OCI-LY7 (cell line): Measurements from ENCODE around the gene TMEM260. TPM values are rescaled to one million over a fixed set of nuclear protein-coding genes. Genes with fewer than 3 reads are reported as not detected.

Experiments used
- BruUV-seq: library from RNA; stranded (reverse); fragments of 400-500 nt; replicated peaks from 2 replicates; lab custom pipeline; 2021; lab: Mats Ljungman, UMichigan
- CTCF ChIA-PET: fragments of 300-600 bp; sonication (Branson Sonifier 250); formaldehyde crosslinking; loops from one replicate; lab custom pipeline; 2022; ENCODE audit warnings: antibody characterized with exemption; ENCODE audit not compliant: unreplicated experiment; lab: Charles Lee
- POLR2A ChIA-PET: fragments of 300-600 bp; sonication (Branson Sonifier 250); formaldehyde crosslinking; loops from one replicate; lab custom pipeline; 2022; ENCODE audit warnings: antibody characterized with exemption; lab: Charles Lee
- DNase-seq: peaks from one replicate; pipeline ENCODE4 v3.0.0-alpha.2; 2015; ENCODE audit warnings: low spot score
- H2AFZ ChIP-seq: fragments of 200-600 bp; sonication (generic), shearing (Covaris generic); 2 replicates; pipeline ENCODE4 v1.6.1; 2014; ENCODE audit warnings: mild to moderate bottlenecking, antibody characterized with exemption, low read length, moderate library complexity
- H3K27ac ChIP-seq: fragments of 200-600 bp; sonication (generic); 2 replicates; pipeline ENCODE4 v1.5.1; 2014; ENCODE audit warnings: mixed run types, low read depth, mild to moderate bottlenecking, moderate library complexity, low read length, inconsistent platforms; ENCODE audit not compliant: poor library complexity, severe bottlenecking
- H3K36me3 ChIP-seq: fragments of 200-600 bp; sonication (generic); 2 replicates; pipeline ENCODE4 v1.6.1; 2014; ENCODE audit warnings: mild to moderate bottlenecking, antibody characterized with exemption, low read length, moderate library complexity, mixed read lengths; ENCODE audit not compliant: insufficient read depth
- H3K4me1 ChIP-seq: fragments of 200-600 bp; sonication (generic); 2 replicates; pipeline ENCODE4 v1.5.1; 2014; ENCODE audit warnings: mild to moderate bottlenecking, low read length; ENCODE audit not compliant: insufficient read depth, poor library complexity, severe bottlenecking
- H3K4me2 ChIP-seq: fragments of 200-600 bp; sonication (generic); 2 replicates; pipeline ENCODE4 v1.6.1; 2014; ENCODE audit warnings: mild to moderate bottlenecking, low read length
- H3K4me3 ChIP-seq: fragments of 200-600 bp; sonication (generic); 2 replicates; pipeline ENCODE4 v1.5.1; 2014; ENCODE audit warnings: mild to moderate bottlenecking, low read depth, low read length; ENCODE audit not compliant: poor library complexity, severe bottlenecking
- H3K79me2 ChIP-seq: fragments of 200-600 bp; sonication (generic); 2 replicates; pipeline ENCODE4 v1.6.1; 2016; ENCODE audit warnings: low read depth, mild to moderate bottlenecking, low read length, moderate library complexity, mixed read lengths; ENCODE audit not compliant: insufficient read depth
- H3K9me2 ChIP-seq: fragments of 200-600 bp; sonication (generic); 2 replicates; pipeline ENCODE4 v1.6.1; 2016; ENCODE audit warnings: mild to moderate bottlenecking, low read length, mixed read lengths; ENCODE audit not compliant: insufficient read depth
- H3K9me3 ChIP-seq: fragments of 200-600 bp; sonication (generic); 2 replicates; pipeline ENCODE4 v1.6.1; 2014; ENCODE audit warnings: mild to moderate bottlenecking, mixed run types, low read length, mixed read lengths
- H4K20me1 ChIP-seq: fragments of 200-600 bp; sonication (generic); 2 replicates; pipeline ENCODE4 v1.6.1; 2014; ENCODE audit warnings: mild to moderate bottlenecking, antibody characterized with exemption, low read length, moderate library complexity, mixed read lengths; ENCODE audit not compliant: insufficient read depth
- CTCF ChIP-seq: fragments of 200-600 bp; sonication (generic); conservative IDR thresholded peaks from 2 replicates; pipeline ENCODE4 v1.5.1; 2014; ENCODE audit warnings: mild to moderate bottlenecking, antibody characterized with exemption, low read length, moderate library complexity, mixed read lengths
- EZH2phosphoT487 ChIP-seq: fragments of 200-600 bp; sonication (generic); IDR thresholded peaks from 2 replicates; pipeline ENCODE4 v1.6.1; 2018; ENCODE audit warnings: low read depth, borderline replicate concordance, mild to moderate bottlenecking, mixed run types, antibody characterized with exemption, low read length, moderate library complexity, mixed read lengths
- intact Hi-C: fragments of 100-400 bp; cut with micrococcal nuclease; formaldehyde crosslinking; loops from one replicate; pipeline ENCODE4 v1.10.0; 2022; ENCODE audit not compliant: unreplicated experiment
- total RNA-seq, 2 experiments: library from RNA; depleted of rRNA in 1 of 2; stranded (reverse); fragments of >200 nt in 1 of 2; shearing (Covaris generic) in 1 of 2; gene quantifications; 2 replicates each; pipeline ENCODE4 v1.2.3, GENCODE V29; 2014 to 2022

TMEM260 gene
- total RNA-seq, 2 experiments from 2014 or later: 12.4 to 20.1 TPM

- BruUV-seq: no TSS peak
- Histone ChIP-seq H2AFZ (no peak overlapping the region), H3K27ac (no peak overlapping the region), H3K9me2 (no peaks in the 10 kb centered on the region), H3K4me2 (no peak overlapping the region), H4K20me1 (no peaks in the 10 kb centered on the region), H3K4me1 (no peaks in the 10 kb centered on the region), H3K9me3 (no peaks in the 10 kb centered on the region), H3K79me2 (no peaks in the 10 kb centered on the region), H3K4me3 (no peak overlapping the region), H3K36me3 (peaks cover 9% of the 10 kb centered on the region; the same call in 1 of the 2 replicates)
- intact Hi-C loops: loop anchor here (10.0 kb wide), 1 partner anchor 414 kb away; no protein-coding TSS in a partner anchor
- no peak for TF ChIP-seq EZH2phosphoT487
- CTCF ChIA-PET: no interaction called here
- POLR2A ChIA-PET: no interaction called here
- no peak for DNase-seq
Measured at GRCh38 chr14:56650979-56651378, 71.4 kb downstream of the TMEM260 start.

GRCh38 chr14:56657604-56658003 lies 78.0 kb downstream of the TMEM260 start:
- Histone ChIP-seq H3K36me3 (no peaks in the 10 kb centered on the region), H3K79me2 (no peaks in the 10 kb centered on the region), H3K4me3 (no peak overlapping the region), H3K4me1 (no peaks in the 10 kb centered on the region), H3K9me3 (no peaks in the 10 kb centered on the region), H3K9me2 (no peaks in the 10 kb centered on the region), H3K4me2 (no peak overlapping the region), H2AFZ (no peak overlapping the region), H4K20me1 (no peaks in the 10 kb centered on the region), H3K27ac (no peak overlapping the region)
- intact Hi-C loops: loop anchor here (10.0 kb wide), 1 partner anchor 407 kb away; no protein-coding TSS in a partner anchor
- TF ChIP-seq EZH2phosphoT487 (no peak), CTCF (no peak)
- DNase-seq: no peak
- ChIA-PET POLR2A (no interaction called here), CTCF (no interaction called here)
- no TSS peak for BruUV-seq

- DNase-seq: no peak
- Histone ChIP-seq H3K36me3 (no peaks in the 10 kb centered on the region), H3K4me1 (no peaks in the 10 kb centered on the region), H3K4me2 (no peak overlapping the region), H3K79me2 (no peaks in the 10 kb centered on the region), H3K27ac (no peak overlapping the region), H4K20me1 (no peaks in the 10 kb centered on the region), H3K4me3 (no peak overlapping the region), H3K9me3 (no peaks in the 10 kb centered on the region), H3K9me2 (no peaks in the 10 kb centered on the region), H2AFZ (no peak overlapping the region)
- ChIA-PET CTCF (no interaction called here), POLR2A (no interaction called here)
- no TSS peak for BruUV-seq
- intact Hi-C loops: loop anchor here (10.0 kb wide), 1 partner anchor 405 kb away; no protein-coding TSS in a partner anchor
- TF ChIP-seq CTCF (no peak), EZH2phosphoT487 (no peak)
Measured at GRCh38 chr14:56659378-56659777, 79.8 kb downstream of the TMEM260 start.
